A549 (cell line): ENCODE data around the gene SLC27A2. TPM values are rescaled to one million over a fixed set of nuclear protein-coding genes. Genes with fewer than 3 reads are reported as not detected.

ENCODE experiments used
- ATAC-seq, 2 experiments: fragments of 200-7000 bp in 1 of 2; fragments of >200 bp in 1 of 2; cut with Nextera tagmentation in 1 of 2; cut with Tn5 transposase in 1 of 2; 3 replicates each; pipeline versions ENCODE4 v1.8.0 to v1.9.1; 2018 to 2020; ENCODE audit warnings: mild to moderate bottlenecking in 1 of 2, moderate library complexity in 1 of 2
- CTCF ChIA-PET: fragments of 300-600 bp; sonication (Branson Sonifier 250); formaldehyde crosslinking; extraction: SDS; loops from one replicate; lab custom pipeline; 2021; ENCODE audit warnings: antibody characterized with exemption, inconsistent platforms; lab: Yijun Ruan, JAX
- POLR2A ChIA-PET: fragments of 350-600 bp; formaldehyde crosslinking; extraction: SDS; loops from one replicate; lab custom pipeline; 2021; ENCODE audit warnings: antibody characterized with exemption, inconsistent platforms; lab: Yijun Ruan, JAX
- DNase-seq, 2 experiments: peaks; one replicate each; pipeline versions ENCODE4 v3.0.0 to v3.0.0-alpha.2; 2011 to 2016; ENCODE audit warnings: low read depth in 1 of 2, low spot score in 1 of 2
- FAIRE-seq: peaks from 2 replicates; lab custom pipeline; 2011; peaks lifted over from hg19 to GRCh38; lab: Jason Lieb, UNC
- H3K27ac ChIP-seq, 2 experiments: fragments of >200 bp; sonication (Bioruptor Twin); formaldehyde crosslinking; 3 replicates each; pipeline ENCODE4 v1.5.1; 2016 to 2017
- H3K4me1 ChIP-seq: fragments of >200 bp; sonication (Bioruptor Twin); formaldehyde crosslinking; 3 replicates; pipeline ENCODE4 v1.6.1; 2016
- H3K4me2 ChIP-seq: fragments of >200 bp; sonication (Bioruptor Twin); formaldehyde crosslinking; 3 replicates; pipeline ENCODE4 v1.6.1; 2016
- H3K4me3 ChIP-seq: fragments of >200 bp; sonication (Bioruptor Twin); formaldehyde crosslinking; 3 replicates; pipeline ENCODE4 v1.5.1; 2016
- H3K9me3 ChIP-seq: fragments of >200 bp; sonication (Bioruptor Twin); formaldehyde crosslinking; 3 replicates; pipeline ENCODE4 v1.6.1; 2016
- BHLHE40 ChIP-seq: IDR thresholded peaks from 2 replicates; pipeline ENCODE4 v1.6.1; 2012; ENCODE audit warnings: low read depth, low read length, inconsistent platforms
- CBX8 ChIP-seq: fragments of 200-600 bp; sonication (generic); IDR thresholded peaks from 2 replicates; pipeline ENCODE4 v1.6.1; 2016
- EHF ChIP-seq: fragments of 250-450 bp; sonication (Bioruptor Pico); IDR thresholded peaks from 2 replicates; pipeline ENCODE4 v1.5.0; 2020; ENCODE audit warnings: mild to moderate bottlenecking
- ELK1 ChIP-seq: fragments of 150-350 bp; IDR thresholded peaks from 2 replicates; pipeline ENCODE4 v1.6.1; 2014; ENCODE audit warnings: low read depth, mild to moderate bottlenecking, low read length
- FOXS1 ChIP-seq: fragments of 250-450 bp; sonication (Bioruptor Pico); IDR thresholded peaks from 2 replicates; pipeline ENCODE4 v1.5.0; 2020; ENCODE audit warnings: mild to moderate bottlenecking, moderate library complexity
- GATA3 ChIP-seq: IDR thresholded peaks from 2 replicates; pipeline ENCODE4 v1.6.1; 2012; ENCODE audit warnings: borderline replicate concordance
- HDAC2 ChIP-seq: fragments of 200-600 bp; sonication (generic); IDR thresholded peaks from 2 replicates; pipeline ENCODE4 v1.6.1; 2016
- HMGXB4 ChIP-seq: fragments of 250-450 bp; sonication (Bioruptor Pico); IDR thresholded peaks from 2 replicates; pipeline ENCODE4 v1.5.0; 2021; ENCODE audit warnings: mild to moderate bottlenecking, moderate library complexity, borderline replicate concordance
- HOXB5 ChIP-seq: fragments of 250-450 bp; sonication (Bioruptor Pico); IDR thresholded peaks from 2 replicates; pipeline ENCODE4 v1.5.0; 2020; ENCODE audit warnings: mild to moderate bottlenecking, moderate library complexity
- JUN ChIP-seq, 2 experiments: fragments of >200 bp; sonication (Bioruptor Twin); formaldehyde crosslinking; IDR thresholded peaks; 2 replicates in 1 of 2; 3 replicates in 1 of 2; pipeline ENCODE4 v1.6.1; 2016 to 2017
- JUNB ChIP-seq: fragments of >200 bp; sonication (Bioruptor Twin); formaldehyde crosslinking; IDR thresholded peaks from 2 replicates; pipeline ENCODE4 v1.6.1; 2016
- MAZ ChIP-seq: fragments of 150-350 bp; IDR thresholded peaks from 2 replicates; pipeline ENCODE4 v1.6.1; 2014; ENCODE audit warnings: antibody characterized with exemption, low read depth, low read length, borderline replicate concordance
- MYC ChIP-seq: IDR thresholded peaks from 2 replicates; pipeline ENCODE4 v1.6.1; 2012; ENCODE audit warnings: mild to moderate bottlenecking, inconsistent platforms, low read length, improper control_type of control experiment, borderline replicate concordance
- POLR2AphosphoS2 ChIP-seq: conservative IDR thresholded peaks from 2 replicates; pipeline ENCODE4 v1.6.1; 2012; ENCODE audit warnings: low read length, improper control_type of control experiment, inconsistent platforms
- TFCP2L1 ChIP-seq: fragments of 250-450 bp; sonication (Bioruptor Pico); IDR thresholded peaks from 2 replicates; pipeline ENCODE4 v1.5.0; 2021; ENCODE audit warnings: mild to moderate bottlenecking
- TP53 ChIP-seq: fragments of 250-450 bp; sonication (Bioruptor Pico); IDR thresholded peaks from 2 replicates; pipeline ENCODE4 v1.5.0; 2021; ENCODE audit warnings: mild to moderate bottlenecking, moderate library complexity
- USF2 ChIP-seq: fragments of 450-650 bp; IDR thresholded peaks from 2 replicates; pipeline ENCODE4 v1.6.1; 2014; ENCODE audit warnings: antibody characterized with exemption
- ZSCAN20 ChIP-seq: fragments of 250-450 bp; sonication (Bioruptor Pico); IDR thresholded peaks from 2 replicates; pipeline ENCODE4 v1.8.0; 2022; ENCODE audit warnings: mild to moderate bottlenecking, moderate library complexity
- WGBS: methylation state at CpG from one replicate; pipeline ENCODE4 v1.1.6; 2017; ENCODE audit errors: missing lambda C conversion rate; 5-methylcytosine and 5-hydroxymethylcytosine counted together
- polyA plus RNA-seq, 4 experiments: library from polyadenylated mRNA; depleted of rRNA in 3 of 4; stranded (reverse); fragments of >200 nt; fragmentation: RNase III in 1 of 4; extraction: RNeasy Plus Mini Kit Qiagen cat#74134 plus additional on column Dnase treatment in 1 of 4; gene quantifications; 2 replicates in 3 of 4; 3 replicates in 1 of 4; pipeline ENCODE4 v1.2.3, GENCODE V29; 2011 to 2017

SLC27A2 gene
- polyA plus RNA-seq, 2 of the 4 experiments (the other 2 are of a cell fraction): 36.0 to 44.1 TPM

GRCh38 chr15:50228866-50229265 lies 46.9 kb downstream of the SLC27A2 start:
- TF ChIP-seq HMGXB4 (CRISPR knock-in tag) (no peak), USF2 (no peak), FOXS1 (CRISPR knock-in tag) (no peak), EHF (CRISPR knock-in tag) (no peak), JUNB (no peak), ELK1 (no peak)
- FAIRE-seq (no peak), DNase-seq (no peak), ATAC-seq (no peak)
- Histone ChIP-seq H3K4me2 (no peak overlapping the region), H3K9me3 (no peaks in the 10 kb centered on the region), H3K4me1 (peaks cover 12% of the 10 kb centered on the region), H3K4me3 (no peak overlapping the region), H3K27ac (no peak overlapping the region)
- 95% methylated on average over 3 of the region's 3 CpGs for WGBS
- ChIA-PET CTCF (interaction anchor here (1.0 to 1.8 kb wide), 3 partner anchors 12 to 81 kb away, joined by 3 to 4 read pairs (median 3); no protein-coding TSS in a partner anchor), POLR2A (no interaction called here)

GRCh38 chr15:50229336-50229735 lies 47.3 kb downstream of the SLC27A2 start:
- WGBS: 94% methylated on average over 3 of the region's 3 CpGs
- POLR2A ChIA-PET: no interaction called here
- Histone ChIP-seq H3K4me1 (peaks cover 14% of the 10 kb centered on the region), H3K4me2 (no peak overlapping the region), H3K27ac (no peak overlapping the region), H3K9me3 (no peaks in the 10 kb centered on the region), H3K4me3 (no peak overlapping the region)
- DNase-seq (no peak), FAIRE-seq (no peak)
- CTCF ChIA-PET: interaction anchor here (1.0 to 1.8 kb wide), 3 partner anchors 11 to 81 kb away, joined by 3 to 4 read pairs (median 3); no protein-coding TSS in a partner anchor
- TF ChIP-seq FOXS1 (CRISPR knock-in tag) (no peak), TFCP2L1 (CRISPR knock-in tag) (no peak), HDAC2 (no peak), MYC (no peak), GATA3 (no peak), POLR2AphosphoS2 (no peak), JUN (IDR thresholded peaks at IDR 0.05) (no peak), CBX8 (no peak), MAZ (no peak), ELK1 (no peak), ZSCAN20 (CRISPR knock-in tag) (no peak), BHLHE40 (no peak)
- TF ChIP-seq, all 56 proteins: peak for 0
- ATAC-seq: no peak

GRCh38 chr15:50231761-50232160 lies 49.8 kb downstream of the SLC27A2 start:
- no peak for DNase-seq
- H3K27ac ChIP-seq: no peak overlapping the region
- TF ChIP-seq HDAC2 (no peak), HOXB5 (CRISPR knock-in tag) (no peak), USF2 (no peak), TP53 (CRISPR knock-in tag) (no peak), POLR2AphosphoS2 (no peak), FOXS1 (CRISPR knock-in tag) (no peak)
- no peak overlapping the region for H3K4me3 ChIP-seq
- no peaks in the 10 kb centered on the region for H3K9me3 ChIP-seq
- H3K4me1 ChIP-seq: peaks cover 28% of the 10 kb centered on the region
- no peak overlapping the region for H3K4me2 ChIP-seq
- FAIRE-seq: no peak
- ChIA-PET CTCF (interaction anchor here (0.7 kb wide), 1 partner anchor 45 kb away, joined by 3 read pairs; no protein-coding TSS in a partner anchor), POLR2A (no interaction called here)
- ATAC-seq: no peak
